ENCODE data around the gene RASSF8.

GRCh38 chr12:25957793-25958427 lies 572 bp upstream of the RASSF8 start:
- TF ChIP-seq CTCF (conservative IDR thresholded peaks at IDR 0.05; ENCODE audit: low read depth, low read length) (no peak), EZH2phosphoT487 (IDR thresholded peaks at IDR 0.05; ENCODE audit: borderline replicate concordance, low read length) (no peak), EZH2 (IDR thresholded peaks at IDR 0.05; ENCODE audit: low read length, unreplicated experiment) (no peak)
